ENCODE measurements around the gene ADAM29. TPM values are rescaled to one million over a fixed set of nuclear protein-coding genes. Genes with fewer than 3 reads are reported as not detected.

Gene ADAM29
- total RNA-seq, 1 donor from 2014 or later, result not detected

DNA sequence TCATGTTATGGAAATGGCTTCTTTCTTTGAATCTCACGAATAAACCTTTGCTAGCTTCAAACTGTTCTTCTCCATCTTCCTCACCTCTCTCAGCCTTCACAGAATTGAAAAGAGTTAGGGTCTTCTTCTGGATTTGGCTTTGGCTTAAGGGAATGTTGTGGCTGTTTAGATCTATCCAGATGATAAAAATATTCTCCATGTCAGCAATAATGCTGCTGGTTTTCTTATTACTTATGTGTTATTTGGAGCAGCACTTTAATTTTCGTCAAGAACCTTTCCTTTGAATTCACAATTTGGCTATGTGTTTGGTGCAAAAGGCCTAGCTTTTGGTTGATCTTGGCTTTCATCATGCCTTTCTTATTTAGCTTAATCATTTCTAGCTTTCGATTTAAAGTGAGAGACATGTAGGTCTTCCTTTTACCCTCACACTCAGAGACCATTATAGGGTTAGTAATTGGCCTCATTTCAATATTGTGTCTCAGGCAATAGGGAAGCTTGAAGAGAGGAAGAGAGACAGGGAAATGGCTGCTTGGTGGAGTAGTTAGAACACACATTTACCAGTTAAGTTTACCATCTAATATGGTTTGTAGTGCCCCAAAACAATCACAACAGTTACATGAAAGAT lies 5.1 kb upstream of the ADAM29 start:
- Histone ChIP-seq H3K36me3 (ENCODE audit: control insufficient read depth, insufficient read depth, low read length) (no peaks in the 10 kb centered on the region), H3K27me3 (ENCODE audit: control insufficient read depth, insufficient read depth, low read length) (no peaks in the 10 kb centered on the region), H3K4me3 (ENCODE audit: low read depth, low read length) (no peak overlapping the region)
- TF ChIP-seq, protein P1, sequence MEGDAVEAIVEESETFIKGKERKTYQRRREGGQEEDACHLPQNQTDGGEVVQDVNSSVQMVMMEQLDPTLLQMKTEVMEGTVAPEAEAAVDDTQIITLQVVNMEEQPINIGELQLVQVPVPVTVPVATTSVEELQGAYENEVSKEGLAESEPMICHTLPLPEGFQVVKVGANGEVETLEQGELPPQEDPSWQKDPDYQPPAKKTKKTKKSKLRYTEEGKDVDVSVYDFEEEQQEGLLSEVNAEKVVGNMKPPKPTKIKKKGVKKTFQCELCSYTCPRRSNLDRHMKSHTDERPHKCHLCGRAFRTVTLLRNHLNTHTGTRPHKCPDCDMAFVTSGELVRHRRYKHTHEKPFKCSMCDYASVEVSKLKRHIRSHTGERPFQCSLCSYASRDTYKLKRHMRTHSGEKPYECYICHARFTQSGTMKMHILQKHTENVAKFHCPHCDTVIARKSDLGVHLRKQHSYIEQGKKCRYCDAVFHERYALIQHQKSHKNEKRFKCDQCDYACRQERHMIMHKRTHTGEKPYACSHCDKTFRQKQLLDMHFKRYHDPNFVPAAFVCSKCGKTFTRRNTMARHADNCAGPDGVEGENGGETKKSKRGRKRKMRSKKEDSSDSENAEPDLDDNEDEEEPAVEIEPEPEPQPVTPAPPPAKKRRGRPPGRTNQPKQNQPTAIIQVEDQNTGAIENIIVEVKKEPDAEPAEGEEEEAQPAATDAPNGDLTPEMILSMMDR (IDR thresholded peaks at IDR 0.05; ENCODE audit: insufficient read depth, low read length, severe bottlenecking), result no peak
- no peak for DNase-seq (ENCODE audit: low read depth)
- FAIRE-seq, result no peak

DNA sequence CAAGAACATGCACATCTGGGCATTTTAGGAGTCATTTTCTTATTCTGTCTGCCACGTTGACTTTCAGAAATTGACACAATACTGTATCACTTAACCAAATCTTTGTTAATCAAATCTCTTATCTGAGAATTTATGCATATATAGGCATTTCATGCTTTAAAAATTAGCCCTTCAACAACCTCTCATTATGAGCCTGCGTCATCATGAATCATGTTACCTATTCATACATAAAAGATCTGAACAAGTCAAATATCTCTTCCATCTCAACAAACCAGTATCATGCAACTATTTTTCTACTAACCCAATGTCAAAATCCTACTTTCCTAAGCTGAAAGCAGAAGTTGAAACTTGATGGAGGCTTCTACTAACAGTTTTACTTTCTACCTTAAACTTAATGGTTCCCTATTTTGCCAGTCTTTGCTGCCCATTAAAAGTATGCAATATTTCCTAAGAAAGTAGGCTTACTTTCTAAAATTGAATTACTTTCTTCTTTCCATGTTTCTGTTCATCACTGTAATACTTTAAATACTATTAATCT lies 1.8 kb downstream of the ADAM29 start:
- peak; percentile 20 for DNase-seq (ENCODE audit: low read depth)
- Histone ChIP-seq H3K4me3 (ENCODE audit: low read depth, low read length) (no peak overlapping the region), H3K36me3 (ENCODE audit: control insufficient read depth, insufficient read depth, low read length) (no peaks in the 10 kb centered on the region), H3K27me3 (ENCODE audit: control insufficient read depth, insufficient read depth, low read length) (no peaks in the 10 kb centered on the region)
- FAIRE-seq, result no peak
- TF ChIP-seq, protein P1 (IDR thresholded peaks at IDR 0.05; ENCODE audit: insufficient read depth, low read length, severe bottlenecking), result no peak

DNA sequence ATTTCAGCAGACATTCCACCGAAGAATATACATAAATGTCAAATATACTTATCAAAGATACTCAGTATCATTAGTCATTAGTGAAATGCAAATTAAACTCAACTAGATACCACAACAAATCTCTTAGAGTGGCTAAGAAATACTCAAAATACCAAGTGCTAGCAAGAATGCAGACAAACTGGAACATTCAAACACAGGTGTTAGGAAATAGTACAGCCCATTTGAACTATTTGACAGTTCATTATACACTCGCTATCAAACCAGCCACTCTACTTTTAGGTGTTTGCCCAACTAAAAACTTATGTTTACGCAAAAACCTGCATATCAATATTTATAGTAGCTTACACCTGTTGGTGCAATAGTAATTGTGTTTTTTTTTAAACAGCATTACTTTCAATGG lies 8.8 kb downstream of the ADAM29 start:
- DNase-seq (ENCODE audit: low read depth) (peak; percentile 33), FAIRE-seq (no peak)
- H3K27me3 ChIP-seq (ENCODE audit: control insufficient read depth, insufficient read depth, low read length), result no peaks in the 10 kb centered on the region
- H3K4me3 ChIP-seq (ENCODE audit: low read depth, low read length), result no peak overlapping the region
- no peaks in the 10 kb centered on the region for H3K36me3 ChIP-seq (ENCODE audit: control insufficient read depth, insufficient read depth, low read length)
- TF ChIP-seq, protein P1 (IDR thresholded peaks at IDR 0.05; ENCODE audit: insufficient read depth, low read length, severe bottlenecking), result no peak

- FAIRE-seq (no peak), DNase-seq (ENCODE audit: low read depth) (no peak)
- Histone ChIP-seq H3K4me3 (ENCODE audit: low read depth, low read length) (no peak overlapping the region), H3K36me3 (ENCODE audit: control insufficient read depth, insufficient read depth, low read length) (no peaks in the 10 kb centered on the region), H3K27me3 (ENCODE audit: control insufficient read depth, insufficient read depth, low read length) (no peaks in the 10 kb centered on the region)
- TF ChIP-seq, protein P1 (IDR thresholded peaks at IDR 0.05; ENCODE audit: insufficient read depth, low read length, severe bottlenecking), result no peak
Measured at GRCh38 chr4:174928174-174928573, 10.0 kb downstream of the ADAM29 start.

- TF ChIP-seq, protein P1 (IDR thresholded peaks at IDR 0.05; ENCODE audit: insufficient read depth, low read length, severe bottlenecking), result no peak
- FAIRE-seq, result no peak
- Histone ChIP-seq H3K27me3 (ENCODE audit: control insufficient read depth, insufficient read depth, low read length) (no peaks in the 10 kb centered on the region), H3K36me3 (ENCODE audit: control insufficient read depth, insufficient read depth, low read length) (no peaks in the 10 kb centered on the region), H3K4me3 (ENCODE audit: low read depth, low read length) (no peak overlapping the region)
- DNase-seq (ENCODE audit: low read depth), result peak; percentile 39
Measured at GRCh38 chr4:174928575-174929253, 10.6 kb downstream of the ADAM29 start.

All from bronchial epithelial cell (primary cell).